Activated T-cell treated with anti-CD3 and anti-CD28 coated beads for 24 hours (primary cell): Measurements from ENCODE around the gene KLHDC7A.

Experiments
- DNase-seq: peaks from one replicate; pipeline ENCODE4 v3.0.0-alpha.2; 2020; ENCODE audit warnings: low read depth

The KLHDC7A gene

GRCh38 chr1:18508084-18508483, 27.4 kb downstream of the KLHDC7A start:
- DNase-seq = no peak

GRCh38 chr1:18511149-18511873, 30.6 kb downstream of the KLHDC7A start:
- no peak for DNase-seq

GRCh38 chr1:18511874-18512150, 31.1 kb downstream of the KLHDC7A start:
- DNase-seq = no peak

GRCh38 chr1:18512883-18513282, 32.2 kb downstream of the KLHDC7A start:
- DNase-seq = no peak

GRCh38 chr1:18513995-18514394, 33.3 kb downstream of the KLHDC7A start:
- no peak for DNase-seq

GRCh38 chr1:18515120-18515667, 34.5 kb downstream of the KLHDC7A start:
- no peak for DNase-seq

- DNase-seq = no peak
These were observed 35.7 kb downstream of the KLHDC7A start for GRCh38 chr1:18516473-18516872.

GRCh38 chr1:18526436-18527275, 45.9 kb downstream of the KLHDC7A start:
- no peak for DNase-seq

- DNase-seq = no peak
These were observed 46.8 kb downstream of the KLHDC7A start for GRCh38 chr1:18527514-18527913.

GRCh38 chr1:18527921-18528320, 47.2 kb downstream of the KLHDC7A start:
- no peak for DNase-seq

- DNase-seq = no peak
These were observed 47.9 kb downstream of the KLHDC7A start for GRCh38 chr1:18528616-18529015.

- DNase-seq = no peak
These were observed 49.0 kb downstream of the KLHDC7A start for GRCh38 chr1:18529714-18530113.

GRCh38 chr1:18530587-18531502, 50.1 kb downstream of the KLHDC7A start:
- DNase-seq = no peak

GRCh38 chr1:18531503-18531845, 50.7 kb downstream of the KLHDC7A start:
- DNase-seq = no peak

GRCh38 chr1:18532390-18533170, 51.9 kb downstream of the KLHDC7A start:
- no peak for DNase-seq

- DNase-seq = no peak
These were observed 52.5 kb downstream of the KLHDC7A start for GRCh38 chr1:18533259-18533658.

- no peak for DNase-seq
These were observed 54.1 kb downstream of the KLHDC7A start for GRCh38 chr1:18534810-18535205.
